Endothelial cell (in vitro differentiated cells): ENCODE results near the gene EFCAB6. TPM values are rescaled to one million over a fixed set of nuclear protein-coding genes. Genes with fewer than 3 reads are reported as not detected.

Experiments used
- DNase-seq: peaks from one replicate; pipeline ENCODE4 v3.0.0; 2021; ENCODE audit warnings: low spot score
- H3K27ac Mint-ChIP-seq: one replicate; pipeline ENCODE4 v1.8.0; 2021; ENCODE audit warnings: mixed read lengths, inconsistent platforms; ENCODE audit not compliant: unreplicated experiment
- H3K27me3 Mint-ChIP-seq: one replicate; pipeline ENCODE4 v1.8.0; 2021; ENCODE audit warnings: mild to moderate bottlenecking, moderate library complexity, mixed read lengths, inconsistent platforms; ENCODE audit not compliant: unreplicated experiment
- H3K36me3 Mint-ChIP-seq: one replicate; pipeline ENCODE4 v1.8.0; 2021; ENCODE audit warnings: mild to moderate bottlenecking, low read depth, mixed read lengths, inconsistent platforms; ENCODE audit not compliant: unreplicated experiment
- H3K4me1 Mint-ChIP-seq: one replicate; pipeline ENCODE4 v1.8.0; 2021; ENCODE audit warnings: mild to moderate bottlenecking, mixed read lengths, inconsistent platforms; ENCODE audit not compliant: unreplicated experiment
- H3K4me3 Mint-ChIP-seq: one replicate; pipeline ENCODE4 v1.8.0; 2021; ENCODE audit warnings: mild to moderate bottlenecking, mixed read lengths, inconsistent platforms; ENCODE audit not compliant: unreplicated experiment
- H3K9me3 Mint-ChIP-seq: one replicate; pipeline ENCODE4 v1.8.0; 2021; ENCODE audit warnings: mixed read lengths, inconsistent platforms; ENCODE audit not compliant: unreplicated experiment
- total RNA-seq: library from RNA; stranded (reverse); fragmentation: NEBNext Ultra II Directional; extraction: Animal tissue kit (Norgen Biotek cat#: 25700); gene quantifications from one replicate; pipeline ENCODE4 v1.2.1, GENCODE V29; 2021; ENCODE audit not compliant: unreplicated experiment
- TF ChIP-seq, protein P1 (sequence below): fragments of 200-600 bp; sonication (generic); IDR thresholded peaks from one replicate; pipeline ENCODE4 v1.5.0; 2021; ENCODE audit warnings: antibody characterized with exemption; ENCODE audit not compliant: unreplicated experiment

The EFCAB6 gene
- total RNA-seq, 1 donor from 2014 or later, result 0.69 TPM

DNA sequence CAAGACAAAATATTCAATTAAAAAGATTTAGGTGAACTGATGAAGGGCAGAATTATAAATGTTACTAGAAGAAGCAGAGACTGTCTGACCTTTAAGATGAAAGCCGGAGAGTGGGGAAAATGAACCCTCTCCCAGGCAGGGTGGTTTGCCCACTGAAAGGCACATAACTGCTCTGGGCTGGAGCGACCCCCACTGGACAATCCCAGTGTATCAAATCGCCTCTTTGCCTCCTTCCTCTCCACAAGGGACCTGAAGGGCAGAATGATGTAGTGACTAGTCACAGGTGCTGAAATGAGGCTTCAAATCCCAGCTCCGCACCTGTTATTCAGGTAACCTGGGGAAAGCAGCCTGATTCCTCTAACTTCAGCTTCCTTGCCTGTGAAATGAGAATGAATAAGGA is 69.0 kb downstream of the EFCAB6 start:
- H3K36me3 Mint-ChIP-seq, result no peaks in the 10 kb centered on the region
- H3K4me3 Mint-ChIP-seq, result no peak overlapping the region
- H3K27ac Mint-ChIP-seq, result no peak overlapping the region
- H3K4me1 Mint-ChIP-seq, result no peaks in the 10 kb centered on the region
- peak; percentile 70 for DNase-seq
- no peaks in the 10 kb centered on the region for H3K9me3 Mint-ChIP-seq
- H3K27me3 Mint-ChIP-seq, result peaks cover 3% of the 10 kb centered on the region
- TF ChIP-seq, protein P1, sequence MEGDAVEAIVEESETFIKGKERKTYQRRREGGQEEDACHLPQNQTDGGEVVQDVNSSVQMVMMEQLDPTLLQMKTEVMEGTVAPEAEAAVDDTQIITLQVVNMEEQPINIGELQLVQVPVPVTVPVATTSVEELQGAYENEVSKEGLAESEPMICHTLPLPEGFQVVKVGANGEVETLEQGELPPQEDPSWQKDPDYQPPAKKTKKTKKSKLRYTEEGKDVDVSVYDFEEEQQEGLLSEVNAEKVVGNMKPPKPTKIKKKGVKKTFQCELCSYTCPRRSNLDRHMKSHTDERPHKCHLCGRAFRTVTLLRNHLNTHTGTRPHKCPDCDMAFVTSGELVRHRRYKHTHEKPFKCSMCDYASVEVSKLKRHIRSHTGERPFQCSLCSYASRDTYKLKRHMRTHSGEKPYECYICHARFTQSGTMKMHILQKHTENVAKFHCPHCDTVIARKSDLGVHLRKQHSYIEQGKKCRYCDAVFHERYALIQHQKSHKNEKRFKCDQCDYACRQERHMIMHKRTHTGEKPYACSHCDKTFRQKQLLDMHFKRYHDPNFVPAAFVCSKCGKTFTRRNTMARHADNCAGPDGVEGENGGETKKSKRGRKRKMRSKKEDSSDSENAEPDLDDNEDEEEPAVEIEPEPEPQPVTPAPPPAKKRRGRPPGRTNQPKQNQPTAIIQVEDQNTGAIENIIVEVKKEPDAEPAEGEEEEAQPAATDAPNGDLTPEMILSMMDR, result peak; percentile 50

DNA sequence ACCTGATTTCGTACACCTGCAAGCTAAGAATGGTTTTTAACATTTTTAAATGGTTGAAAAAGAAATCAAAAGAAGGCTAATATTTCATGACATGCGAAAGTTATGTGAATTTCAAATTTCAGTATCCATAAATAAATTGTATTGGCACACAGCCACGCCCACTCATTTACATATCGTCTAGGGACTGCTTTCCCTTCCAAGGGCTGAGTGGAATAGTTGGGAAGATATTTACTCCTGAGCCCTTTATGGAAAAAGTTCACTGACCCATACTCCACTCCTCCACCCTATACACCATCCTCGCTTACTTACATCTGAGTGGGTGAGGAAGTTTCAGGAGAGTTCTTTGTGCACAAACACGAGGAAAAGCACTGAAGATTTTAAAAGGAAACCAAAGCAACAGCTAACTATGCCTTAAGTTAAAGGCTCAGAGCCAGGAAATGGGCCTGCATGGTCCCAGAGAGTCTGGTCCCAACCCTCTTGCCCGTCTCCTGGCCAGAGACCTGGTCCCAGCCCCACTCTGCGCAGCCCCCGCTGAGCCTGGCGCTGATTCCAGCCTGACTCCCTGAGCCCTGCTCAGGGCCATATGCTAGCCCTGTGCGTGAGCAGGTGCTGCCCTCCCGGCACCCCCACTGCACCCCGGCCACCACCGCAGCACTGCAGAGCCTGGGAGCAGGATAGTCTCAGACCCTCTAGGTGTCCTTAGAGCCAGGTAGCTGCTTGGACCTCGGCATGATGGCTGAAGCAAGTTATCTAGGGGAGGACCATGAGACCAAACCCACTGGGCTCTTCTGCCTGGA is 69.8 kb downstream of the EFCAB6 start:
- Mint-ChIP-seq H3K9me3 (no peaks in the 10 kb centered on the region), H3K4me3 (no peak overlapping the region), H3K36me3 (no peaks in the 10 kb centered on the region), H3K27me3 (peaks cover 2% of the 10 kb centered on the region), H3K27ac (no peak overlapping the region), H3K4me1 (no peaks in the 10 kb centered on the region)
- no peak for DNase-seq
- TF ChIP-seq, protein P1, result no peak

GRCh38 chr22:43740587-43741270 is 71.4 kb downstream of the EFCAB6 start:
- Mint-ChIP-seq H3K36me3 (no peaks in the 10 kb centered on the region), H3K4me3 (no peak overlapping the region), H3K9me3 (no peaks in the 10 kb centered on the region), H3K27me3 (peaks cover 2% of the 10 kb centered on the region), H3K4me1 (no peaks in the 10 kb centered on the region), H3K27ac (no peak overlapping the region)
- no peak for DNase-seq
- TF ChIP-seq, protein P1, result no peak

- Mint-ChIP-seq H3K4me1 (no peaks in the 10 kb centered on the region), H3K9me3 (no peaks in the 10 kb centered on the region), H3K27me3 (peaks cover 2% of the 10 kb centered on the region), H3K4me3 (no peak overlapping the region), H3K27ac (no peak overlapping the region), H3K36me3 (no peaks in the 10 kb centered on the region)
- DNase-seq, result no peak
- TF ChIP-seq, protein P1, result no peak
Observed at GRCh38 chr22:43739851-43740379, 72.2 kb downstream of the EFCAB6 start.
